GM18873 (cell line): Measurements from ENCODE around the gene WNT7A.
"Not testable (repeated sequence)": the region's sequence is repeated elsewhere in the genome, so short reads cannot be mapped to it uniquely, and the experiment has no call there.

Experiments used
- ATAC-seq: cut with Tn5 transposase; IDR thresholded peaks from one replicate; pipeline ENCODE4 v1.9.1; 2021; ENCODE audit warnings: mild to moderate bottlenecking, moderate library complexity, moderate number of reproducible peaks; ENCODE audit not compliant: unreplicated experiment, low FRiP score

WNT7A gene

DNA sequence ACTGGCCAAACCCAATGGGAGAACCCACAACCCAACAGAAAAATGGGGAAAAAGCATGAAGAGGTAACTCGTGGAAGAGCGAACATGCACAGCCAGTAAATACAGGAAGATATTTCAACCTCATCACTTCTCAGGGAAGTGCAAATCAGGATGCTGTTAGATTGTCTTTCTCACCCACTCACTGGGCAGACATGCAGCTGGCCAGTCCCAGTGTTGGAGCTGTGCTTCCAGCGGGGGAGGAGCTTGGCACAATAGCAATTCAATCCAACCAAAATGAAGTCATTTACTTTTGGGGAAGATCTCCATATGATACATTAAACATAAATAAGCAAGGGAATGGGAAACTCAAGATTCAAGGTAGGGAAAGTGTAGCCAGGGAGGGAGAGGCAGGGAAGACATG, 12.1 kb downstream of the WNT7A start:
- no peak for ATAC-seq

DNA sequence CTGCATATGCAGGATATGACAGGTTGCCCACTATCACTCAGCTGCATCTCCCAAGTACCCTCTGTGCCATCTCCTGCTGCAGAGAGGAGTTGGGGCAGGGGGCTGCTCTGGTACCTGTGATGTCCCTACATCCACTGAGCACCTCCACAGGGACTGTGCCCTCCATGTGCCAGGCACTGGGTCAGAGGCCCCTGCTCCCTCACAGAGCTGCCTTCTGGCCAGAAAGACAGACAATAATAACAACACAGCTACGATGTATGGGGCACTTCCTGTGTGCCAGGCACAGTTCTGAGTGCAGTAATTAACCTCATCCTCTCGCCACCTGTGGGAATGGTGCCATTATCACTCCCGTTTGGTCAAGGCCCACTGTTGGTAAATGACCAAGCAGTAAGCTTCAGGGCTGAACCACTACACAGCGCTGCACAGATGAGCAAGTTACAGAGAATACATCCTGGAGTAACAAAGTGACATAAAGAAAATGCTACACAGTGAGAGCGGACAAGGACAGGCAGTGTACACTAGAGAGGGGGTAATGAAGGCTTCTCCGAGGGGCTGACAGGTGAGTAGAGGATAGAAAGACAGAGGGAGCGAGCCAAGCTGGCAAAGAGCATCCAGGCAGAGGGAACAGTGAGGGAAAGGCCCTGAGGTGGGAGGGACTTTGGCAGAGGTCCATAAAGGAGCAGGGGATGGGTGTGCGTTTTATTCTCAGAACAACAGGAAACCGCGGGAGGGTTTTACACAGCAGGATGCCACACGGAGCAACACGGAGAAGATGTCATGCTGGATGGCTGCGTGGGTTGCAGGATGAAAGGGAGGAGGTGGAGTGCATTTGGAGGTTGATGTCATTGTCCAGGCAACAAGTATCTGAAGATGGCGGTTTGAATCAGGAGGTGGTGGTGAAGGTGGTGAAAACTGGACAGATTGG, 13.6 kb downstream of the WNT7A start:
- no peak for ATAC-seq

DNA sequence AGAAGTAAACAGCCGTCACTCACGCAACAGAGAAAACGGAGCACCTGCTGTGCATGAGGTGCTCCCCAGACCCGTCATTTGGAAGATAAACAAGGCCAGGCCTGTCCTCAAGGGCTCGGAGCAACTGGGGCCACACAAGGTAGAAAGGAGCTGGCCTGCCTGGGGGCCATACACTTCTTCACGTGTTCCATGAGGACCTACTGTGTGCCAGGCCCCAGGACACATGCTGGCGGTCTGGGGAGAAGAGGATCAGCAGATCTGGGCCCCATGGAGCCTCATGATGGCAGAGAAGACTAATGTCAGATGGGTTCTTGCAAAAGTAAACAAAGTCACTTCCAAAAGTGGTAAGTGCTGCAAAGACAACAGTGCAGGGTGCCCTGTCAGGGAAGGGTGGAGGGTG, 14.3 kb downstream of the WNT7A start:
- no peak for ATAC-seq

DNA sequence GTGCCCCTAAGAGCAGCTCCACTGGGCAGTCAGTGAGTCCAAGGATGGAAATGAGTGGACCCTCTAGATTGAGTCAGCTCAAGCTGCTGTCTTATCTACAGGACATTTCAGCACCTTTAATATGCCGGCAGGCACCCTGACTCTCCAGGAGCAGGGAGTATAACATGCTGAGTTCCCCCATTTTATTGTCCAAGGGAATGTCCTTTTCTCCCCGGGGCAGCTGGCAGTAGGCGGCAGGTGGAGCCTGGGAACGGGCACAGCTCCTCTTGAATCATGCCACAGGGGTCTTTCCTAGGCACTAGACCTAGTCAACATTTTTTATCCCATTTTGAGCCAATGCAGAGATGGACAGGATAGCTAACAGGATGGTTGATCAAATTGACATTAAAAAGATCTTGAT, 14.8 kb downstream of the WNT7A start:
- ATAC-seq: no peak

DNA sequence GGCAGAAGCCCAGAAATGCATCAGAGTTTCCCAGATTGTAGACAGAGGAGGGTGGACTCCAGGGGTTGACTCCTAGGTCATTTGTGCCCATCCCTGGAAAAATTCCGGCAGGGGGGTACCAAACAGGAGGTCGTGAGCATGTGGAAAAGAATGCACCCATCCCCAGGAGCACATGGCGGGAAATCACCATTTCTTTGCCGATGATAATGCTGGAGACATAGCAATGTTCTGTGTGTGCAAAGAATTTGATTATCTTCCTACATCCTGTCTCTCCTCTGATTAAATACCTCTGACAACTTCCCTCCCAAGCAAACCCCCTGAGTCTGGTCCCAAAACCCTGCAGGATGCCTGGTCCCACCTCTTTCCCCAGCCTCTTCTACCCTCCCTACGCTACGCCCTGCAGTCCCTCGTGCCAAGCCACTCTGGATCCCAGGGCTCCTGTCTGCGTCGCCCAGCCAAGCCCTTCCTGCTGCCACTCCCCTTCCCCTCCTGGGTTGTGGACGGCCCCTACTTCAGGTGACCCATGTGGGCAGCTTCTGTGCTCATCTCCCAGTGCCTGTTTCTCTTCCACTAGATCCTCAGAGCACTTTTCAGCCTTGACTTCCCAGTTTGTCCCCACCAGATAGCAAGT, 15.8 kb downstream of the WNT7A start:
- no peak for ATAC-seq

DNA sequence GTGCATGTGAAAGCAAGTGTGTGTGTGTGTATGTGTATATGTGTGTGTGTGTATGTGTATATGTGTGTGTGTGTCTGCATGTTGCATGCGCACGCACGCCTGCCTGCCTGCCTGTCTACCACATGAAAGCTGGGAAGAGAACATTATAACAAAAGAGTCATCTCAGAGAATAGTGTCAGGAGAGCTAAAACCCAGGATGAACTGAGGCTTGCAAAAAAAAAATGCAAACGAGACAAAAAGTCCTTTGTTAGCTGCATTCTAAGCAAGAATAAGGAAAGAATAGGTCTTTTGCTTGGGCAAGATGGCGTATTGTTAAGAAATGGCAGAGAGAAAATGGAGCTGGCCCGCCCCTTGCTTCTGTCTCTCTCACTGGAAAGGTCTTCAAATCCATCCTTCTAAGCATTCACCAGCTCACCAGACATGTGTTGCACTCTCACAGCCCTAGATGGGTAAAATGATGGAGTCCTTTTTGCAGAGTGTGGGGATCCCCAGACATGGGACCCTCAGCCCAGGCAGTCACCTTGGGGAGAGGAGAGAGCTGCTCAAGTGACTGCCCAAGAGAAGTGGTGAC, 16.4 kb downstream of the WNT7A start:
- ATAC-seq: no peak

DNA sequence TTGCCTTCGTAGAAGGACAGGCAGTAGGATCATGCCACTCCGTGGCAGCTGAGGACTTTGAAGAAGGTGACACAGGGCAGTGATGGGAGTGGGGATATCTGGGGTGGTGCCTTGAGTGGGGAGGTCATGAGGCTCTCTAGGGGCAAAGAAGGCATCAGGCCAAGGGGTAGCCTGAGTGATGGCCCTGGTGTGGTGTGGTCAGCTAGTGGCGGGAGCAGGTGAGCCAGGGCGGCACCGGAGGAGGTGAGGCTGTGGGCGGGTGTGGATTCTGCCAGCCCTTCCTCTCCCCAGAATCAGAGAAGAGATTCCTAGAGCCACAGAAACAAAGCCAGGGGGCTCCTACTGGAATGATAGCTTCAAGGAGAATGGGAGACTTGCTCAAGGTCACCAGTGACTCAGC, 18.4 kb downstream of the WNT7A start:
- no peak for ATAC-seq

DNA sequence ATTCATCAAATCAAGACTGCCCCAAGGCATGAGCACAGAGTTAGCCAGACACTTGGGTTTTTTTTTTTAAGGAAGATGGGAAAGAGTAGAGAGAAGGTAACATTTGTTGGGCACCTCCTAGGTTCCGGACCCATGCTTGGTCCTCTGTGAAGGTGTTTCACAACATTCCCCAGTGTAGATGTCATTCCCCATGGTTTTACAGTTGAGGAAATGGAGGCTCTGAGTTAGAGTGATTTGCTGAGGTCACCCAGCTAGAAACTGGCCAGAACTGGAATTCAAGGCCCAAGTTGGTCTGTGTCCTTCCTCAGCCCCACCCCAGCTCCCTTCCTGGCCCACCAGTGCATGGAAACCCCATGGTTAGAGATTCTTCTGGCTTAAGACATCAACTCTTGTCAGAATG, 19.9 kb downstream of the WNT7A start:
- ATAC-seq: no peak

DNA sequence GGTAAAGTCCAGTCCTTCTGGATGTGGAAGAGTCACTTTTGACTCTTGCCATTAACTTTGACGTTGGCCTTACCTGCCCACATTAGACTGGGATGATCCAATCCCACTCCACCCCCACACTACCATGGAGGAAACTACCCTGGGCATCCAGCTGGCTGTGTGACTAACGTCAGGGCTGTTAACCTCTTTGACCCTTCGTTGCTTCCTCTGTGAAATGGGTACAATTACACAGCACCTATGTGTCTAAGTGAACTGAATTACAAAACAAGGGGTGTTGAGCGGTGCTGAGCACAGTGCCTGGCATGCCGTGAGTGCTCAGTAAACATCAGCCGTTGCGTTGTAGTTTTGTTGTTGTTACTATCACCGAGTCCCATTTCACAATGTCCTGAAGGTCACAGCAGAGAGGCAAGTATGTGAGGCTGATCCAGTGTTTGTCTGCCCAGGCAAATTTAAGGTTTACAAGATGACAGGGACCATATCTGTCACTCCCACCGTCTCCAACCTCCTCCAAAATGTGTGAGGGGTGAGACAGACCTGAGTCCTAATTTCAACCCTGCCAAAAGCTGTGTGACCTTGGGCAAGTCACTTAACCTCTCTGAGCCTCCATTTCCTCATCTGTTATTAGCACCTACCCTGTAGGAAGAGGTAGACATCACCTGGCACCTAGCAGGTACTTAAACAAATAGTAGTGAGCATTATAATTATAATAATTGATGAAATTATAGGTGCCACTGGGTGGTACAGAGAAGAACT, 20.9 kb downstream of the WNT7A start:
- ATAC-seq: no peak

DNA sequence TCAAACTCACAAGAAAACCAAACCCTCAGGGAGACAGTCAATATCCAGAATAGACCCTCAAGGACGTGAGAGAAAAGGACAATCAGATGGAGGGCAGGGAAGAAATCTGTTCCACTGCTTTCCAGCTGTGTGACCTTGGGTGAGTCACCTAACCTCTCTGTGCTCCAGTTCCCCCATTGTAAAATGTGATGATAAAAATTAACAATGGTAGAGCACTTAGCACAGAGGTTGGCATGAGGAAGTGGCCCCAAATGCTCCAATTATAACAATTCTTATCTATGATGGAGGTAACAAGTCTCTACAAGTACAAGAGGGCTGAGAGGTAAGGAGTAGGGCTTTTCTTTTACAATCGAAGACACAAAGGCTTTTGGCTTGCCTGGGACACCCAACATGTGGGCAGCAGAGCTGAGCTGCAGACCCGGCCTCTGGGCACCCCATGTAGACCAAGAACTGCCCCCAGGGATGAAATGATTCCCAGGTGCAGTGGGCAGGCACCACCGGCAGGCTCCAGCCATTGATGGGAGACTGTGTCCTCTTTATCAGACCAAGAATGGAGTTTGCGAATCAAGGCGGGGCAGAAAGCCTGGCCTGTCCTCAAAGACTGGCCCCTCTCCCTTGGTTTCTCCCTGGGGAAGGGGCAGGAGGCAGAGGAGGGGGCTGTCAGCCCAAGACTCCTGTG, 22.0 kb downstream of the WNT7A start:
- ATAC-seq: no peak

DNA sequence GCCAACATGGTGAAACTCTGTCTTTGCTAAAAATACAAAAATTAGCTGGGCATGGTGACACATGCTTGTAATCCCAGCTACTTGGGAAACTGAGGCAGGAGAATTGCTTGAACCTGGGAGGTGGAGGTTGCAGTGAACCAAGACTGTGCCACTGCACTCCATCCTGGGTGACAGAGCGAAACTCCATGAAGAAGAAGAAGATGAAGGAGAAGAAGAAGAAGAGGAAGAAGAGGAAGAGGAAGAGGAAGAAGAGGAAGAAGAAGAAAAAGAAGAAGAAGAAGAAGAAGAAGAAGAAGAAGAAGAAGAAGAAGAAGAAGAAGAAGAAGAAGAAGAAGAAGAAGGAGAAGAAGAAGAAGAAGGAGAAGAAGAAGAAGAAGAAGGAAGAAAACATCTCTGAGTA, 23.2 kb downstream of the WNT7A start:
- not testable (repeated sequence) for ATAC-seq

DNA sequence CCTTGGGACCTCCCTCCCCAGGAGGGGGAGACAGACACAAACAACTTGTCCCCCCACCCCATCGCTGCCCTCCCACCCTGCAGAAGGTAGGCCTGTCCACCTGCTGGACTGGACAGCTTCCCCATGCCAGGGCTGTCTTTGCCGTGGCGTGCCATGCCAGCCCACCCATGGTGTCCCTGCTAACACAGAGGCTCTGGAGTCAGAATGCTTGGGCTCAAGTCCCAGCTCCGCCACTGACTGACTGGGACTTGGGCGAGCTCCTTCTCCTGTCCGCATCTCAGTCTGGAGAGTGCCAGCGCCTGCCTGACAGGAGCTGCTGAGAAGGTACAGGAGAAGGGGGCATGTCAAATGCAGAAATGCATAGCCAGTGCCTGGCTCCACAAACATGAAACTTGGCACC, 23.9 kb downstream of the WNT7A start:
- ATAC-seq: no peak

DNA sequence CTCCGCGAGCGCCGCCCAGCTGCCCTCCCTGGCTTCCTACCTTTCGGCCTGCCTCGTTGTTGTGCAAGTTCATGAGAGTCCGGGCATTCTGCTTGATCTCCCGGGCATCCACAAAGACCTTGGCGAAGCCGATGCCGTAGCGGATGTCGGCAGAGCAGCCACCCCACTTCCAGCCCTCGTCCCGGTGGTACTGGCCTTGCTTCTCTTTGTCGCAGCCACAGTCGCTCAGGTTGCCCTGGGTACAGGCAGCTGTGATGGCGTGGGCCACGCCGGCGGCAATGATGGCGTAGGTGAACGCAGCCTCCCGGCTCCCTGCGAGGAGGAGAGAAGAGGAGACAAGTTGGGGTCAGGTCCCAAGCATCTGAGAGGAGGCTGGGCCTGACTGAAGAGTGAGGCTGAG, 25.4 kb downstream of the WNT7A start:
- no peak for ATAC-seq

DNA sequence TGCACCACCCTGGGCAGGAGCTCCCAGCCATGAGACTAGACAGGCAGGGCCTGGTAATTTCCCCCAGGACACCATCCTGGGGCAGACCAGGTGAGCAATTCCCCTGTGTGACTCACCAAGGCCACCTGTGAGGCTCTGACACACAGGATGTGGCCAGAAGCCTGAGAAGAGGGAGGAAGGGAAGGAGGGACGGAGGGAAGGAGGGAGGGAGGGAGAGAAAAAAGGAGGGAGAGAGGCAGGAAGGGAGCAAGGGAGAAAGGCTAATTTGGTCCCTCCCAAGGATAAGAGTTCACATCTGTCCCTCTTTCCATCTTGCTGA, 25.9 kb downstream of the WNT7A start:
- no peak for ATAC-seq

DNA sequence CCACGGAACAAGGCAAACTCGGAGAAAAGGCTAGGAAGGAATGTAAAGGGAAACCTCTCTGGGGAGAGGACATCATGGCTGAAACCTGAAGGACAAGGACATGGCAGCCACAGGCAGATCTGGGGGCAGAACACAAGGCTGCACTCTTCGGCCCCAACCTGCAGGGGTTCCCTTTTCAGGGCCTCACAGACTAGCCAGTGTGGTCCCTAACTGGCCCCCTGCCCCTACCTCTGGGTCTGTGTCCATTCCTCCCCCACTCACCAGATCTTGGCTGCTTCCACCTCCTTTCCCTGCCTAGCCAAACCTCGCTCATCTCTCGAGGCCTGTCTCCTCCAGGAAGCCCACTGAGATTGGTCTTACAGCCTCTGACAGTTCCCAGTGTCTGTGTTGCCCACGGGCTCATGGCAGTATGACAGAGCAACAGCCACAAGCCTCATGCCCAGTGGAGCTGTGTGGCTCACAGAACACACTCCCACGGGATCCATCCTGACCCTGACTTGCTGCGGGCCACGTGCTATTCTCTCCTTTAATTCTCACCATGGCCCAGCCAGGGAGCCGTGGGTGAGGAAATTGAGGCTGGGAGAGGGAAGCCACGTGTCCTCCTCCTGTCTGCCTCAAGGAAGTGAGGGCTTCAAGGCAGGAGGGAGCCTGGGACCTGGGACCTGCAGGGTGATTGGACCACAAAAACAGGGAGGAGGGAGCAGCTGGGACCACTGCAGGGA, 26.5 kb downstream of the WNT7A start:
- no peak for ATAC-seq

DNA sequence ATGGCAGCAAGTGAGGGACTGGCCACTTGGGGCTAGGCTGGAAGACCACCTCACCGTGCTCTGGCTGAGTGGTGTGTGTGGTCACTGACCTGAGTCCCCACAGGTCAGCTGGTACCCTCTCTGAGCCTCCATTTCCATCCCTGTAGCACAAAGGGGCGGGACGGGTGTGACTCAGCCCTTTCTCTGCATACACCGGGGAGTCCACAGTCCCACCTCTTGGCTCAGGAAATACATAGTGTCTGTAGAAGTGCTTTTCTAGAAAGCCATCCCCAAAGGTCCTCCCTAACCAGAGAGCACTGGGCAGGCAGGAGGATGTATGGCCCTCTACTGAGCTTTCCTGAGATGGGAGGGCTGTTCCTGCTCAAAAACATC, 27.2 kb downstream of the WNT7A start:
- no peak for ATAC-seq

DNA sequence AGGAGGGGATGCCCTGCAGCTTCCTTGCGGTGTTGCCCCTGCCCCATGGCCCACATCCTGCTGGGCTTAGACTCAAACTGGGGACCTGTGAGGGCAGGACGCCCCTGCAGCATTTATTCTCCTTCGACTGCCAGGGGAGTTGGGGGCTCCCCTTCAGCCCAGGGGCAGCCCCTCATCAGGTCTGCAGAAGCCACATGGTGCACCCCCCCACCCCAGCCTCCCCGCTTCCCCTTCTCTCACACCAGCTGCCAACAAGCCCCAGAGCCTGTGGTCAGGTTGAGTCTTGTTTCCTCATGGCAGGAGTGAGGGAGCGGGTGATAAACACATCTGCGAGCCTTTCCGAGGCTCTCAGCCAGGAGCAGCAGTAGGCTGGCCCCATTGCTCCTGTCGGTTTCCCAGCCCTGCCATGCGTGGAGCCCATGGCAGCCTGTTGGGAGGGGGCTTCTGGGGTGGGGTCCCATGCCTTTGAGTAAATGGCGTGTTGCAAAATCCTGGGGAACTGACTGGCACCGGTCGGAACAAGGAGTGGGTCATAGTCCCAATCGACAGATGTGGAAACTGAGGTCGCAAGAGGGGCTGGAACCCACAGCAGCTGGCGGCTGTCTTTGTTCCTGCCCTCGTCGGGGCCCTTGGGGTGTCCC, 27.8 kb downstream of the WNT7A start:
- no peak for ATAC-seq

DNA sequence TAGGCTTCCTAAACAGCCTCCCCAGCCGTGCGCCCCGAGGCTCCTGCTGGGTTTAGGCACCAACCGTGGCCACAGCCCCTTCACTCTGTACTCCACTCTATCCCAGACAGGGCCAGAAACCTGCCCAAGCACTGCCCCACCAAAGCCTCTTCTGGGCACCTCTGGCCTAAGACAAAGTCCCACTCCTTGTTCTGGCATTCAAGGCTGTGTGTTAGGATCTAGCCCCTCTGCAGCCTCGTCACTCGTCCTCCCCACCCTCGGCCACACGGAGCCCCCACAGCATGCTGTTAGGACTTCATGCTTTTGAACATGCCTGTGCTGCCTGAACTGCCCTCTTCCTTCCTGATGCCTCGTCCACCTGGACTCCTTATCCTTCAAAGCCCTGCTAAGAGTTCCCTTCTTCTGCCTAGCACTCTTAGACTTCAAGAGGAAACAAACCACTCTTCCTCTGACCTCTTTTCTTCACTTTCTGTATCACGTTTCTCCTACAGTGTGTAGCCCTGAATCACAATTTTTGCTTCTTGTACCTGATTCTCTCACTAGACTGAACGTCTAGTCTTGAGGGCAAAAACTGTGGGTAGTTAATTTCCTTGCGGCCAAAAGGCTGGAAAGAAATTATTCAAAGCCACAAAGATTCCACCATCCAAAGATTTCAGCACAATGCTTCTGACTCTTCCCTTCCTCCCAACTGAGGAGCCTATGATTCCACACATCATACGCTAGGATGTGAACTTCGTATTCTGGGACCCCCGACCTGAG, 28.6 kb downstream of the WNT7A start:
- ATAC-seq: no peak
